ENCODE measurements around the gene MRGPRF. TPM values are rescaled to one million over a fixed set of nuclear protein-coding genes. Genes with fewer than 3 reads are reported as not detected.

Gene MRGPRF
- total RNA-seq, 8 experiments from 2014 or later: 0.05 to 4.3 (median 0.57) TPM; not detected in 1

DNA sequence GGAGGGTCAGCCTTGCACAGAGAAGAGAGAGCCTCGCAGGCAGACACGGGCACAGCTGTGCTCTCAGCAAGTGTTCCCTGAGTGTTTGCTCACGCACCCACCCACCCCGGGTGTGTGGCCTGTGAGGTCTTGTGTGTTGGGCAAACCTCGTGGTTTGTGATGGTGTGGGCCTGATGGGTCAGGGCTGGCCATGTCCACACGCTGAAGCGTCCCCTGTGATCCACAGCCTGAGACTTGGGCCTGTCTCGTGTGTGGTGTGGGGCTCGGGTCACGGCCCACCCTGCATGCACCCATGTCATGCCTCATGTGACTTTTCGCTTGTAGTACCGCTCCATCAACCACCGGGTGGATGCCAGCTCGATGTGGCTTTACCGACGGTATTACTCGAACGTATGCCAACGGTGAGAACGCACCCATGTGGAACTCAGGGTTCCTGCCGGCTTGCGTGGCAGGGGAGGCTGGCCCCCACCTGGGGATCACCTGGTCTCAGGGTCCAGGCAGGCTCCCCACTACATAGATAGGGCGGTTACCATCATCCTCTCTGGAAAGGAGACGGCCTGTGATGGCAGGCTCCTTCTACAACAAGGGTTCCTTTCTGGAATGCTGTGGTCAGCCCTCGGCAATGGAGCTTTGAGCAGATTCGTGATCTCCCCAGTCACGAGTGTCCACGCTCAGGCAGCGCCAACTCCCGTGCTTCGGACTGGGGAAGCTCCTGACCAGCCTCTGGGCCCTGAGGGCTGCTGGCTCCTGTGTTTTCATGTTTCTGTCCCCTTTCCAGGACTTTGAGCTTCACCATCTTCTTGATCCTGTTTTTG, 41.6 kb upstream of the MRGPRF start:
- H3K27ac ChIP-seq: no peak overlapping the region
- WGBS, 10 experiments: 90 to 100% (median 100%) methylated on average over 1 to 8 of the region's 31 CpGs; no CpG with 5 or more reads in 4 of the 10 experiments
- in situ Hi-C loops (cut with MboI; ENCODE audit: low pct_unique_long_range_greater_than_20kb in 2 of 9, low sequenced_read_pairs in 9 of 9, unreplicated experiment in 9 of 9): no loop called here
- no peak overlapping the region for H3K4me3 ChIP-seq
- ATAC-seq (replicated peaks in 6 of 8): peak in 2 of 8 experiments; percentile 20 to 21
- peaks cover 4 to 5% of the 10 kb centered on the region in 2 donors for H3K4me1 ChIP-seq (replicated peaks in 1 of 2)

DNA sequence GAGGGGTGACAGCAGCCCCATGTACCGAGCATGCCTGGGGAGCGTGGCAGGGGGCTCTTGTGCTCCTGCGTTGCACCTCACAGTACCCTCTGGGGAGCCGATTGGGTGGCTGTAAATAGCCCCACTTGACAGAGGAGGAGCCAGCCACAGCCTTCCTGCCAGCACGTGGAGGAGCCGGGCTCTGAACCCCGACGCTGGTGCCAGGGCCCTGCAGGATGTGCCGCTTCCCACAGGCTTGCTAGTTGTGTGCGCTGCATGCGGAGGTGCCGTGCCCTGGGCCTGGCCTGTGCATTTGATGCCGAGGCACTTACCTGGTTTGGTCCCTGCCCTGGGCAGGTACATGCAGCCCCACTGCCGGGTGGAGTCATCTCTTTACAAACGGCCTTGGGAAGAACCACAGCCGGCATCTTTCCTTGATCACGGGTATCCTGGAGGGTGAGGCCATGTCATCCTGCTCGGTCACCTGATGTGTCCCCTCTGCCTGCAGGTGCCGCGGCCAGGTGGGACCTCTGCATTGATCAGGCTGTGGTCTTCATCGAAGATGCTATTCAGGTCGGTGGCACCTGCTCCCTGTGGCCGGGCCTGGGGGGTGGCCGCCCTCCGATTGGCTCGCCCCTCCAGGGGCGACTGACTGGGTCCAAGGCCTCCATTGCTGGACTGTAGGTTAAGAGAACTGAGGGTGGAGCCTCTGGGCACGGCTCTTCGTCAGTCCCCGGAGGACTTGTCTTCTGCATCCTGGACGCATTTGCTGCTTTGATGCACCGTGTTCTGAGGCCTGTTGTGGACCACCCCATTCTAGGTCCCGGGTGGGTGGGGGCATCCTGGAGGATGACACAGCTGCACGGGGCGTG, 40.7 kb upstream of the MRGPRF start:
- Histone ChIP-seq H3K4me3 (no peak overlapping the region), H3K27ac (no peak overlapping the region), H3K4me1 (replicated peaks in 1 of 2) (peaks cover 6 to 7% of the 10 kb centered on the region in 2 donors)
- in situ Hi-C loops (cut with MboI; ENCODE audit: low pct_unique_long_range_greater_than_20kb in 2 of 9, low sequenced_read_pairs in 9 of 9, unreplicated experiment in 9 of 9): no loop called here
- no peak for ATAC-seq (replicated peaks in 6 of 8)
- WGBS, 10 experiments: 20 to 100% (median 84%) methylated on average over 1 to 10 of the region's 35 CpGs; no CpG with 5 or more reads in 5 of the 10 experiments

DNA sequence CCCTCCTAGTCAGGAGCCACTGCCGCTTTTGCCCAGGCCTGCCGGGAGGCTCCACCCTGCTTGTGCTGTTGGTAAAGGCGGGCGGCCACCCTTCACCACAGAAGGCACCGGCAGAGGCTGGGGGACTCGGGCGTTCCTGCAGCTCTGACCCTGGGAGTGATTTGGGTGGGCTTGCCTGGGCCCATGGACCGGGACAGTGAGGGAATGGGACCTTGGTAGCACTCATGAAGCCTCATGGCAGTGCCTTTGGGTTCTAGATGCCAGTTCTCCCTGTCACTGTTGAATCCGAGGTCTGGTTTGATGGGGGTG, 40.1 kb upstream of the MRGPRF start:
- 100% methylated on average over 1 of the region's 9 CpGs; no CpG with 5 or more reads in 7 of the 10 experiments for WGBS, 10 experiments
- H3K4me1 ChIP-seq (replicated peaks in 1 of 2): peaks cover 7 to 8% of the 10 kb centered on the region in 2 donors
- H3K27ac ChIP-seq: no peak overlapping the region
- no peak for ATAC-seq (replicated peaks in 6 of 8)
- in situ Hi-C loops (cut with MboI; ENCODE audit: low pct_unique_long_range_greater_than_20kb in 2 of 9, low sequenced_read_pairs in 9 of 9, unreplicated experiment in 9 of 9): no loop called here
- H3K4me3 ChIP-seq: no peak overlapping the region

DNA sequence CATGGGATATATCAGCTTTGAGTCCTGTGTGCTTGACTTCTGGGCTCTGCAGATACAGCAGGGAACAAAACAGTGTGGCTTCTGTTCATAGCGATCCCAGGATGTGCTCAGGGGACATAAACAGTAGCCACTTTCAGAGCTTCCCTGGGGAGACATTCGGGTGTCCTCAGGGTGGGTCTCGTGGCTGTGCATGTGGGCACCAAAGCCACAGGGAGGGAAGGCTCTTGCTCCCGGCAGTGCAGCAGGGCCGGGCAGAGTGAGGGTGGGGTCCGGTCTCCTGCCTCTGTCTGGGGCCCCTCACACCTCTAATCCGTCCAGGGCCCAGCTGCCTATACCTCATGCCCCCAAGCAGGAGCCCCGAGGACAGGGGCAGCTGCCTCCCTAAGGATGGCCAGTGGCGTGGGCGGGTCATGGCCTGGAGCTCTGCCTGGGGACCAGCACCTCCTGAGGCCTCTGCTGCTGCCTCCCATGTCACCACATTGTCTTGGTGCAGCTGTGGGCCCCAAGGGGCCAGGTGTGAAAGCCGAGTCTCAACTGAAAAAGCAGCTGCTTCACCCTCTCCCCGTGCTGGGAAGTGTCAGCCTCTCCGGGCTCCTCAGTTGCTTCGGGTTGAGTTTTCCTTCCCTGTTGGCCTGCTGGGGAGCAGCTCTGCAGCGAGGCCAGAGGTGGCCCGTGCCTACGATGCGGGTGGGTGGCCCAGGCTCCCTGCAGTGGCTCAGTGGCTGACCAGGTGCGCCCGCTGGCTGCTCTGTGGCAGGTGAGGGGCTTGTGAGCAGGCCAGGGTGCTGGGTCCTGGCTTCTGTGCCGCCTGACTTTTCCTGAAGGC, 39.5 kb upstream of the MRGPRF start:
- ATAC-seq (replicated peaks in 6 of 8): no peak
- 50 to 100% (median 87%) methylated on average over 1 to 6 of the region's 21 CpGs; no CpG with 5 or more reads in 7 of the 10 experiments for WGBS, 10 experiments
- Histone ChIP-seq H3K27ac (no peak overlapping the region), H3K4me3 (no peak overlapping the region), H3K4me1 (replicated peaks in 1 of 2) (peaks cover 9 to 10% of the 10 kb centered on the region in 2 donors)
- in situ Hi-C loops (cut with MboI; ENCODE audit: low pct_unique_long_range_greater_than_20kb in 2 of 9, low sequenced_read_pairs in 9 of 9, unreplicated experiment in 9 of 9): no loop called here

DNA sequence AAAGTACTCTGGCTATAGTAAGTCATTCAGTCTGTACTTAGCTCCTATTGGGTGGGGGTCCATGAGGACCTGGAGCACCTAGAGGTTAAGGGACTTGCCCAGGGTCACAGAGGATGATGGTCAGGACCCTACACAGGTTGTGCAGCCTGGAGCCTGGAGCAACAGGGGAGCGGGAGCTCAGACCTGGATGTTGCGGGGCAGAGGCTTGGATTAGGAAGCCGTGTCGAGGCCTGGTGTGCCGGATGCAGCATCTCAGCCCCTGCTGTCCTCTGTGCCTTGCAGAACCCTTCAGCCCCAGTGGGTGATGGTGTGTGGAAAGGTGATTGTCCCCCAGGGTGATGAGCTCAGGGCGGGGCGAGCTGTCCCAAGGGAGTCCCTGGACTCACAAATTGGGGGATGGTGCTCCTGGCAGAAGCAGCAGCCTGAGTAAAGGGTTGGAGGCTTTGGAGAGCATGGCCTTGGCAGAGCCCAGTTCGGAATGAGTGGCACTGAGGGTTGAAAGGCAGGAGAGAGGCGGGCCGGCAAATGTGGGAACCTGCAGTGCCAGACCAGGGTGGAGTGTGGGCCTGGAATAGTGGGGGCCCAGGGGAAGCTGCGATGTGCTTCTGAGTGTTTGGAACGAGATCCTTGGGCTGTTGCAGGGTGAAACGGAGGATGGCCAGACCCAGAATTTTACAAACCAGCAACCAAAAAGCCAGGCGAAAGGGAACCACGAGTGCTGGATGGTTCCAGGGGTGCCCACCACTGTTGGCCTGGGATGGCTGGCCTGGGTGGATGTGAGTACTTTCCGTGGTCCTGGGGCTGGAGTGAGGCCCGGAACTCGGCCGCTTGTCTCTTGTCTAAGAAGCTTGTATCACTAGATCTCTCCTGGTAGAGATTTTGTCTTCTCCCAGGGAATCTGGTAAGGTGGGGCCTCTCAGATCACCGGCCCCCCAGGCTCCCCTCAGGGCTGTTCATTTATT, 38.6 kb upstream of the MRGPRF start:
- in situ Hi-C loops (cut with MboI; ENCODE audit: low pct_unique_long_range_greater_than_20kb in 2 of 9, low sequenced_read_pairs in 9 of 9, unreplicated experiment in 9 of 9): no loop called here
- ATAC-seq (replicated peaks in 6 of 8): no peak
- no peak overlapping the region for H3K27ac ChIP-seq
- 42 to 100% (median 82%) methylated on average over 1 to 11 of the region's 20 CpGs; no CpG with 5 or more reads in 2 of the 10 experiments for WGBS, 10 experiments
- H3K4me1 ChIP-seq (replicated peaks in 1 of 2): peaks cover 9 to 10% of the 10 kb centered on the region in 2 donors
- H3K4me3 ChIP-seq: no peak overlapping the region

DNA sequence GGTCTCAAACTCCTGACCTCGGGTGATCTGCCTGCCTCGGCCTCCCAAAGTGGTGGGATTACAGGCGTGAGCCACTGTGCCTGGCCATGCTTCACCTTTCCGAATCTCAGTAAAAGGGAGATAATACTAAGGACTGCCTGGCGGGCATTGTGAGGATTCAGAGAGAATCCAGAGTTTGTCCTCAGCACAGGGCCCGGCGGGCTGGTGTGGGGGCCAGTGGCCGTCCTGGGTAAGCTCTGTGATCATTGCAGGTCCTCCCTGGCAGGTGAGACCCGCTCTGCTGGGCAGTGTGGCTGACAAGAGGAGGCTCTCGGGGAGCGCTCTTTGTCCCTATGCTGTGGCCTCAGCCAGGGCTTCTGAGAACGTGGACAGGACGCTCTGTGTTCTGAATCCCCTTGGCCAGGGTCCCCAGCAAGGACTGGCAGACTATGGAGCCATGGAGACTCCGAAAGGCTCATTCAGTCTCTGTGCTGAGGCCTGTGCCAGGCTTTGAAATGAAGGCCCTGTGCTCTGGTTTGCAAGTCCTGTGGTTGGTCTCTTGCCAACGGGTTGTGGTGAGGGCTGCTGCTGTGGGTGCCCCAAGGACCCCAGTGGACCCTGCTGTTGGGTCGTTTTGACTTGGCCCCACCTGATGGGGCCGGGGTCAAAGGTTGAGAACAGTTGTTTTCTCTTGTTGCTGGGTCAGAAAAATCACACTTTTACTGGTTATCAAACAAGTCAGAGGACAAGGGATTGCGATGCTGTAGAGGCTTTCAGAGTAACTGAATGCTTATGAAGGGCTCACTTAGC, 37.7 kb upstream of the MRGPRF start:
- no peak overlapping the region for H3K27ac ChIP-seq
- H3K4me1 ChIP-seq (replicated peaks in 1 of 2): peaks cover 9 to 10% of the 10 kb centered on the region in 2 donors
- in situ Hi-C loops (cut with MboI; ENCODE audit: low pct_unique_long_range_greater_than_20kb in 2 of 9, low sequenced_read_pairs in 9 of 9, unreplicated experiment in 9 of 9): no loop called here
- ATAC-seq (replicated peaks in 6 of 8): no peak
- 40 to 100% (median 90%) methylated on average over 1 to 7 of the region's 18 CpGs; no CpG with 5 or more reads in 3 of the 10 experiments for WGBS, 10 experiments
- H3K4me3 ChIP-seq: no peak overlapping the region

DNA sequence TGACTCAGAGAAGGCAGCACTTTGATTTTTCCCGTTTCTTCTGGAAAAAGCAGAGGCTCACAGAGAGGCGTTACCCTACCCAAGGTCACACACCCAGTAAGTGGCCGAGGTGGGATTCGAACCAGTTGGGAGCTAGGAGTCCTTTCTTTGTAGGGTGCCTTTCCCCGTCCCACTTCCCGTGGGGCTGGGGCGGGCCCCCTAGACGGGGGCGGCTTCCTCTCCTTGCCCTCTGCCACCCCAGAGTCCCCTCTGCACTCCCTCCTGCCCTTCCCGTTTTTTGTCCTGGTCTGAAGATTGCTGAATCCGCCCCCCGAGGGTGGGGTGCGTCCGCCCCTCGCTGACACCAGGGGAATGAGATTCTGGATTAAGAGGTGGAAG, 36.4 kb upstream of the MRGPRF start:
- Histone ChIP-seq H3K4me3 (peak overlapping the region; percentile 68 to 97 (median 89)), H3K27ac (no peak overlapping the region), H3K4me1 (replicated peaks in 1 of 2) (peaks cover 10 to 11% of the 10 kb centered on the region in 2 donors)
- 0 to 40% (median 0%) methylated on average over 1 to 4 of the region's 15 CpGs; no CpG with 5 or more reads in 7 of the 10 experiments for WGBS, 10 experiments
- peak in 1 of 8 experiments; percentile 3 for ATAC-seq (replicated peaks in 6 of 8)
- in situ Hi-C loops (cut with MboI; ENCODE audit: low pct_unique_long_range_greater_than_20kb in 2 of 9, low sequenced_read_pairs in 9 of 9, unreplicated experiment in 9 of 9): no loop called here

DNA sequence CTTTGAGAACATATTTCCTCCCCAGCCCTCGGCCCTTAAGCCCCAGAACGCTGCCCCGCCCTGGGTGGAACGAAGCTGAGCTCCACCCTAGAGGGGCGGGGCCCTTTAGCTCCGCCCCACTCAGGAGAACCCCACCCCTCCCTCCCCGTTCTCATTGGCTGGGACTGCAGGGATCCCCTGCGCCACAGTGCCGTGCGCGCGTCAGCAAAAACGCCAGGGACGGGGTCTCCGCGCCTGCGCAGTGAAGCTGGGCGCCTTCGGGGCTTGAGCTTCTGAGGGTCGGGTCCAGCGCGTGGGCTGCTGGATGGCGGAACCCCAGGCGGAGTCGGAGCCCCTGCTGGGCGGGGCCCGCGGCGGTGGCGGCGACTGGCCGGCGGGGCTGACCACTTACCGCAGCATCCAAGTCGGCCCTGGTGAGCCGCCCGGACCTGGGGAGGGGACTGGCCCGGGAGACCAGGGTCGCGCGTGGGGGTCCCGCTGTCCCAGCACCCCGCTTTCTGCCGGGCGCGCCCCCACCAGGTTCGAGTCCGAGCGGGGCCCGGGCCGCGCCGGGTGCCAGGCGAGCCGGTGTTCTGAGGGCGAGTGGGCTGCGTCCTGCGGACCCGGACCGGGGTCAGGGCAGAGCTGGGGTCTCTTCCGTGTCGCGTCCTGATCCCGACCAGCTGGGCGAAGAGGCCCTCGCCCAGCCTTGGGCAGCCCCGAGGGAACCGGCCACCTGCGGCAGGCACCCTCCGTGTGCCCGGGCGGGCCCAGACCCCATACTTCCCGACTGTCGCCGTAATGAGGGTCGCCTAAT, 35.8 kb upstream of the MRGPRF start, which contains the start of gene TPCN2:
Gene TPCN2, plus strand, starts transcription at position 239 of the 796 bp plus-strand sequence. Its CDS starts 66 bp downstream, at position 305.
- ATAC-seq (replicated peaks in 6 of 8): peak; percentile 72 to 97 (median 94)
- H3K4me1 ChIP-seq (replicated peaks in 1 of 2): peaks cover 14 to 15% of the 10 kb centered on the region in 2 donors
- peak within 1 kb of the TSS; percentile 24 to 38 for H3K27ac ChIP-seq
- WGBS, 10 experiments: 0% methylated on average over 1 to 7 of the region's 76 CpGs; no CpG with 5 or more reads in 7 of the 10 experiments
- in situ Hi-C loops (cut with MboI; ENCODE audit: low pct_unique_long_range_greater_than_20kb in 2 of 9, low sequenced_read_pairs in 9 of 9, unreplicated experiment in 9 of 9): no loop called here
- H3K4me3 ChIP-seq: peak within 1 kb of the TSS; percentile 68 to 97 (median 89)

DNA sequence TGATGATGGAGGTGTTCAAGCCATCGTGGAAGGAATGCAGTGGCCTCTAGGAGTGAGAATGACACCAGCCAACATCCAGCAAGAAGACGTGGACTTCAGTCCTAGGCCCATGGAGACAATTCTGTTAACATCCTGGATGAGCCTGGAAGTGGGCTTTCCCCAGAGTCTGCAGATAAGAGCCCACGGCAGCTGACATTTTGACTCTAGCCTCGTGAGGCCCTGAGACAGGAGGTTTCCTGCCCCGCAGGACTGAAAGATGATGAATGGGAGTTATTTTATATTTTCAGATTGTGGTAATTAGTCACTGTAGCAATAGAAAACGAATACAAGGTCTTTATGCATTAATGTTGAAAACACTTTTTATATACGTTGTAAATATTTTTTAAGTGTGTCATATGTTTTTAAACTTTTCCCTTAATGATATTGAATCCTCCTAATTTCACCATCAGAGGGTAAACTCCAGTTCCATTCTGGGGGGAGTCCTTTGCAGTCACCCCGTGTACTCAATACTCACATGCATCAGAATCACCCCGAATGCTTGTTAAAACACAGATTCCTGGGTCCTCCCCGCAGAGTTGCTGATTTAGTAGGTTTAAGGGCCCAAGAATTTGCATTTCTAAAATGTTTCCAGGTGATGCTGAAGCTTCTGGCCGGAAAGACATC, 35.1 kb upstream of the MRGPRF start:
- peak in 2 of 8 experiments; percentile 6 to 11 for ATAC-seq (replicated peaks in 6 of 8)
- H3K4me1 ChIP-seq (replicated peaks in 1 of 2): peaks cover 14 to 15% of the 10 kb centered on the region in 2 donors
- no peak overlapping the region for H3K27ac ChIP-seq
- 0 to 80% (median 44%) methylated on average over 1 to 10 of the region's 11 CpGs; no CpG with 5 or more reads in 1 of the 10 experiments for WGBS, 10 experiments
- H3K4me3 ChIP-seq: peak overlapping the region; percentile 68 to 97 (median 89)
- in situ Hi-C loops (cut with MboI; ENCODE audit: low pct_unique_long_range_greater_than_20kb in 2 of 9, low sequenced_read_pairs in 9 of 9, unreplicated experiment in 9 of 9): no loop called here
